Renal pelvis (tissue), 4 donors: ENCODE data around the gene SMARCD3. TPM values are rescaled to one million over a fixed set of nuclear protein-coding genes. Genes with fewer than 3 reads are reported as not detected.

Experiments
- DNase-seq: peaks from one replicate; pipeline ENCODE4 v3.0.0-alpha.2; 2013
- polyA plus RNA-seq, 3 donors: library from polyadenylated mRNA; unstranded; fragments of 120-200 nt; gene quantifications; one replicate each; pipeline ENCODE4 v1.2.1, GENCODE V29; 2013; ENCODE audit not compliant: insufficient read length in 3 of 3

Gene SMARCD3
- polyA plus RNA-seq, 3 donors = 76.0 to 80.1 (median 77.1) TPM

- no peak for DNase-seq
Measured at GRCh38 chr7:151238924-151239836, 9.3 kb downstream of the SMARCD3 start.

- no peak for DNase-seq
Measured at GRCh38 chr7:151238190-151238810, 10.2 kb downstream of the SMARCD3 start.

- DNase-seq = no peak
Measured at GRCh38 chr7:151237244-151238189, 11.0 kb downstream of the SMARCD3 start.

GRCh38 chr7:151236406-151236805 lies 12.1 kb downstream of the SMARCD3 start:
- no peak for DNase-seq

- no peak for DNase-seq
Measured at GRCh38 chr7:151235091-151235787, 13.3 kb downstream of the SMARCD3 start.

- no peak for DNase-seq
Measured at GRCh38 chr7:151233804-151234203, 14.7 kb downstream of the SMARCD3 start.

- no peak for DNase-seq
Measured at GRCh38 chr7:151232917-151233701, 15.4 kb downstream of the SMARCD3 start.

GRCh38 chr7:151232091-151232916 lies 16.2 kb downstream of the SMARCD3 start, which contains the start of gene CHPF2:
CHPF2 (plus strand) TSS chr7:151232483; CDS start chr7:151234012, 1,529 bp downstream.
- DNase-seq = peak; percentile 85

GRCh38 chr7:151231080-151231479 lies 17.4 kb downstream of the SMARCD3 start:
- no peak for DNase-seq

- DNase-seq = no peak
Measured at GRCh38 chr7:151229249-151229648, 19.2 kb downstream of the SMARCD3 start.

- DNase-seq = no peak
Measured at GRCh38 chr7:151228024-151228866, 20.2 kb downstream of the SMARCD3 start.

- peak; percentile 99 for DNase-seq
Measured at GRCh38 chr7:151226875-151227782, 21.4 kb downstream of the SMARCD3 start, which contains the start of gene ABCF2. ABCF2 (minus strand) TSS chr7:151227205; CDS start chr7:151226458, 747 bp downstream.

- DNase-seq = no peak
Measured at GRCh38 chr7:151226560-151226874, 22.0 kb downstream of the SMARCD3 start.

GRCh38 chr7:151225948-151226510 lies 22.5 kb downstream of the SMARCD3 start:
- DNase-seq = no peak

- DNase-seq = no peak
Measured at GRCh38 chr7:151223728-151224127, 24.8 kb downstream of the SMARCD3 start.

- no peak for DNase-seq
Measured at GRCh38 chr7:151218170-151218569, 30.3 kb downstream of the SMARCD3 start.

- no peak for DNase-seq
Measured at GRCh38 chr7:151215396-151215795, 33.1 kb downstream of the SMARCD3 start.
